Gastrocnemius medialis (tissue), 4 donors: ENCODE data around the gene TATDN2.

Source experiments
- CTCF ChIP-seq, 5 experiments: fragments of 450-650 bp in 3 of 5; fragments of 200-600 bp in 2 of 5; sonication (generic) in 2 of 5; IDR thresholded peaks in 4 of 5; conservative IDR thresholded peaks in 1 of 5; 1 replicate in 4 of 5; 2 replicates in 1 of 5; pipeline ENCODE4 v1.5.1; 2016 to 2019; ENCODE audit warnings: antibody characterized with exemption in 5 of 5, mild to moderate bottlenecking in 3 of 5, moderate library complexity in 3 of 5
- POLR2A ChIP-seq, 2 donors: fragments of 450-650 bp; IDR thresholded peaks; one replicate each; pipeline ENCODE4 v1.6.1; 2017; ENCODE audit warnings: antibody characterized with exemption in 2 of 2, mild to moderate bottlenecking in 2 of 2, moderate library complexity in 2 of 2

DNA sequence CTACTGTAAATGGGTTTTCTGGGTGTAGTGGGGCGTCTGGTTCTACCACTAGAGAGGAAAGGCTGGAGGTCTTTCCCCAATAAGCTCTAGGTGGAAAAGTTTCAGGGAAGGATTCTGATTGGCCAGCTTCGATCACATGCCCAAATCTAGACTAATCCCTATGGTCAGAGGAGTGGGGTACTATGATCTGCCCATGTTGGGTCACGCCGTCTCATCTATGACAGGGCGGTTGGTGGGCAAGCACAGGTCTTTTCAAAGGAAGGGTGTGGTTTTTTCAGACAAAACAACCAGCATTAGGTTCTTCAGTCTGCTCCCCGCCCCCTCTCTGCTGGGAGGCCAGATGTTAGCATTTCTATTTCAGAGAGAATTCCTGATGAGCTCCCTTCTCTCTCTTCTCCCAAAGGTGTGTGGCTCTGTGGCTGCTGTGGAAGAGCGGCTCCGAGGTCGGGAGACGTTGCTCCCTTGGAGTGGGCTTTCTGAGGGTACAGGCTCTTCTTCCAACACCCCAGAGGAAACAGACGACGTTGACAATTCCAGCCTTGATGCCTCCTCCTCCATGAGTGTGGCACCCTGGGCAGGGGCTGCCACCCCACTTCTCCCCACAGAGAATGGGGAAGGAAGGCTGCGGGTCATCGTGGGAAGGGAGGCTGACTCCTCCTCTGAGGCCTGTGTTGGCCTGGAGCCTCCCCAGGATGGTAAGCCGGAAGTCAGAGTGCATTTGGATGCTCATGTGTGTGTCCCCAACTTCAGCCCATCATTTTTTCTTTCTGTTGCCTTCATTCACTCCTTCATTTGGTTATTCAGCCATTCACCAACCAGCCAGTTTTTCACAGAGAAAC lies 9.7 kb upstream of the TATDN2 start:
- TF ChIP-seq CTCF (IDR thresholded peaks at IDR 0.05 in 4 of 5, conservative IDR thresholded peaks at IDR 0.05 in 1 of 5) = no peak
- no peak for TF ChIP-seq POLR2A (IDR thresholded peaks at IDR 0.05)
